ENCODE measurements around the gene KRCC1. TPM values are rescaled to one million over a fixed set of nuclear protein-coding genes. Genes with fewer than 3 reads are reported as not detected.
"Not testable (repeated sequence)": the region's sequence is repeated elsewhere in the genome, so short reads cannot be mapped to it uniquely, and the experiment has no call there.

Gene KRCC1
- polyA plus RNA-seq, 3 donors from 2014 or later, result 31.1 to 36.6 (median 33.1) TPM

DNA sequence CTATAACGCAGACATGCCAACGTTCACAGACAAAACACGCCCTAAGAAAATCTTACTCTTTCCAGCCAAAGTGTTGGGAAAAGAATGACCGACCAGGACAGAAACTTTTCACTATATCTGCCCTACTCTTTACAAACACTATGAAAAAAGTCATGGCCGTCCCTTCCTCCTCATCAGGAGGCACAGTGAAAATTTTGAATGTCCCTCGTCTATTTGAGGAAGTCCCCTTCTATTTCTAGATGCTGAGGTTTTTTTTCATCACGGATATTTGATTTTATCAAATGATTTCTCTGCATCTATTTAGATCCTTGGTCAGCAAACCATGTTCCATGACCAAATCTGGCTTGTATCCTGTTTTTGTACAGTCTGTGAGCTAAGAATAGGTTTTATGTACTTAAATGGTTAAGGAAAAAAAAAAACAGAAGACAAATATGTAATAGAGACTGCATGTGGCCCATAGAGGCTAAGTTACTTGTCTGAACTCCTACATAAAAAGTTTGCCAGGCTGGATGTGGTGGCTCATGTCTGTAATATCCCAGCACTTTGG is 61.2 kb downstream of the KRCC1 start:
- not testable (repeated sequence) for H3K4me3 Mint-ChIP-seq; H3K4me1 Mint-ChIP-seq; H3K27me3 Mint-ChIP-seq (ENCODE audit: low read depth in 3 of 3); H3K9me3 Mint-ChIP-seq; H3K27ac Mint-ChIP-seq; DNase-seq; H3K36me3 Mint-ChIP-seq

DNA sequence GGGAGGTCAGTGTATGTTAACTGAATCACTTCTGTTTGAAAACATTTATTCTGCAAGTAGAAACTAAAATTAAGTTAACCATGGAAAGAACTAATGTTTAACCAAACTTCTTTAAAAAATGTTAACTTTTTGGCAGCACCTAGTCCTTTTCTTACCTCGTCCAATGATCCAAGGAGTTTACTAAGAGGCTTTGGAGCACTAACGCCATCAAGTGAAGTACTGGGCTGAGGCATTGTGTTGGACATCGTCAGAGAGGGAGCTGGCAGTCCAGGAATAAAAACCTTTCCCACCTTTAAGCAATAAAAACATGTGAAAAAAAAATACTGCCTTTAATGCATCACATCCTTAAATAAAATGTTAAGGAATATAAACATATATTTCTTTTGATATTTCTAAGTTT is 63.0 kb downstream of the KRCC1 start:
- not testable (repeated sequence) for H3K27me3 Mint-ChIP-seq (ENCODE audit: low read depth in 3 of 3); H3K4me3 Mint-ChIP-seq; DNase-seq; H3K36me3 Mint-ChIP-seq; H3K27ac Mint-ChIP-seq; H3K4me1 Mint-ChIP-seq; H3K9me3 Mint-ChIP-seq

DNA sequence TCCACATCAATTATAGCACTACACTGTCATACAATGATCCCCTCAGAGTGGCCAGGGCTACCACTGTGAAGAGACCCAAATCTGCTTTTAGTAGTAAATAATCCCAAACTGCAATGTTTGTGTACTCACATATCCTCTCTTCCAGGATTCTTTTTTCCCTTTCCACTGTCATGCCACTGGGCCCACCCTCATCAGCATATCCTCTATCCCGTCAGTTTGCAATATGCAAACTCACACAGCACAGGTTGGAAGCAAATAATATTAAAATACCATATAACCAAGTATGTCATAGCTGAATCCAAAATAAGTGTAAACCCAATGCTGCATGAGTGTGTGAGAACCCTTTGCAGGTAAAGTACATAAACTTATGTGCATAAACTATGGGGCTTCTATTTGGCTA is 68.1 kb downstream of the KRCC1 start:
- not testable (repeated sequence) for H3K27ac Mint-ChIP-seq; H3K27me3 Mint-ChIP-seq (ENCODE audit: low read depth in 3 of 3); DNase-seq; H3K36me3 Mint-ChIP-seq; H3K9me3 Mint-ChIP-seq; H3K4me3 Mint-ChIP-seq; H3K4me1 Mint-ChIP-seq

DNA sequence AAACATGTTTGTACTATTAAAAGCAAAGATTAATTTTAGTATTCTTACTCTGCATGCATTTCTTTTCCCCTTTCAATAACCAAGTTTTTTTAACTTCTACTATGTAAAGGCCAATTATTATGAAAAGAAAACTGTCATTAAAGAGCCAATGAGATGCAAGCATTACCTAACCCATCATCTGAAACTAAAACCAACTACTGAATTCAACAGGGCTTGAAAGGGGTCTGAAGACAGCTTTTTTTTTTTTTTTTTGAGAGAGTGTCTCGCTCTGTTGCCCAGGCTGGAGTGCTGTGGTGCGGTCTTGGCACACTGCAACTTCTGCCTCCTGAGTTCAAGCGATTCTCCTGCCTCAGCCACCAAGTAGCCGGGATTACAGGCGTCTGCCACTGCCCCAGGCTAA is 69.7 kb downstream of the KRCC1 start:
- H3K4me3 Mint-ChIP-seq; DNase-seq; H3K9me3 Mint-ChIP-seq; H3K27me3 Mint-ChIP-seq (ENCODE audit: low read depth in 3 of 3); H3K4me1 Mint-ChIP-seq; H3K36me3 Mint-ChIP-seq; H3K27ac Mint-ChIP-seq: not testable (repeated sequence)

DNA sequence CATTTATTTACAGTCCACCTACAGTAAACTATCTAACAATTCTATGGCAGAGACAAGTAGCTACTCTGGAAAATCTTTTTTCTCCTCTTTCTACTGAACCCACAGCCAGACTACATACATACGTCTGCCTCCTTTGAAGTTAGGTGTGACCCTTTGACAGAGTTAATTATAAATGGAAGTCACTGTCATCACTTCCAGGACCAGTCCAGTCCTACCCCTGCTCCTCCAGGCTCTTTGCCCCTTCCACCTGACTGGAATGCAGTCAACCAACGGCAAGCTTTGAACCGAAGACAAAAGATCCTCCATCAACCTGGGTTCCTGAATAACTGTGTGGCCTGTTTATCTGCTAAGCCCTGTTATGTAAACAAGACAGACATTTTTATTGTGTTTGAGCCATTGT is 74.4 kb downstream of the KRCC1 start:
- DNase-seq; H3K36me3 Mint-ChIP-seq; H3K27me3 Mint-ChIP-seq (ENCODE audit: low read depth in 3 of 3); H3K27ac Mint-ChIP-seq; H3K9me3 Mint-ChIP-seq; H3K4me3 Mint-ChIP-seq; H3K4me1 Mint-ChIP-seq: not testable (repeated sequence)

Other genes starting within 250 kb of the KRCC1 start
- 1 to 10 TPM in 1 of 3 donors, under 1 TPM in 1, not detected in 1; 0.10 to 1.3 TPM for gene RGPD2, start 230.0 kb downstream of the KRCC1 start, polyA plus RNA-seq
- gene RNU2-63P, start 39.2 kb downstream of the KRCC1 start, polyA plus RNA-seq, result 1 to 10 TPM in 1 of 3 donors, not detected in 2; 6.2 TPM
- not detected for gene SMYD1, start 12.0 kb upstream of the KRCC1 start, polyA plus RNA-seq
- gene FABP1, start 72.3 kb upstream of the KRCC1 start, polyA plus RNA-seq, result not detected
- under 1 TPM in 2 of 3 donors, not detected in 1; 0.22 to 0.23 TPM for gene THNSL2, start 114.6 kb upstream of the KRCC1 start, polyA plus RNA-seq